22Rv1 (cell line): Measurements from ENCODE around the gene AR.

Experiments
- CTCF ChIP-seq: fragments of 450-650 bp; IDR thresholded peaks from 2 replicates; pipeline ENCODE4 v1.5.1; 2017; ENCODE audit warnings: mild to moderate bottlenecking
- ZFX ChIP-seq: fragments of 450-650 bp; IDR thresholded peaks from 2 replicates; pipeline ENCODE4 v1.6.1; 2017; ENCODE audit warnings: antibody characterized with exemption, borderline replicate concordance

- TF ChIP-seq CTCF (no peak), ZFX (no peak)
Measured at GRCh38 chrX:67750694-67751093, 206.9 kb downstream of the AR start.
